ENCODE data around the gene P2RX3. TPM values are rescaled to one million over a fixed set of nuclear protein-coding genes. Genes with fewer than 3 reads are reported as not detected.

The P2RX3 gene
- total and polyA plus RNA-seq, 2 donors: 0.02 to 0.76 TPM

GRCh38 chr11:57413681-57414080 is 75.5 kb downstream of the P2RX3 start:
- no peak overlapping the region for H3K27ac ChIP-seq (ENCODE audit: low read depth in 1 of 2, low read length in 1 of 2)

GRCh38 chr11:57414612-57415212 is 76.6 kb downstream of the P2RX3 start:
- Histone ChIP-seq H3K9me3 (ENCODE audit: control insufficient read depth in 2 of 2, insufficient read depth in 1 of 2, low read length in 1 of 2) (no peaks in the 10 kb centered on the region), H3K36me3 (ENCODE audit: control insufficient read depth in 2 of 2, insufficient read depth in 2 of 2, low read length in 1 of 2) (peaks cover 60 to 64% of the 10 kb centered on the region in 2 donors), H3K27me3 (ENCODE audit: control insufficient read depth in 2 of 2, insufficient read depth in 1 of 2, low read length in 1 of 2) (no peaks in the 10 kb centered on the region), H3K27ac (ENCODE audit: low read depth in 1 of 2, low read length in 1 of 2) (no peak overlapping the region), H3K4me1 (ENCODE audit: control insufficient read depth in 2 of 2, insufficient read depth in 2 of 2, low read length in 2 of 2) (no peaks in the 10 kb centered on the region), H3K4me3 (ENCODE audit: low read length in 2 of 2) (no peak overlapping the region)
- no peak for DNase-seq (ENCODE audit: low read depth in 6 of 9, low spot score in 9 of 9)
- 98% methylated on average over 11 of the region's 11 CpGs for WGBS

More at GRCh38 chr11:57413681-57414080, 75.5 kb downstream of the P2RX3 start:
- no peak for DNase-seq (ENCODE audit: low read depth in 6 of 9, low spot score in 9 of 9)
- 98% methylated on average over 4 of the region's 4 CpGs for WGBS
- Histone ChIP-seq H3K4me1 (ENCODE audit: control insufficient read depth in 2 of 2, insufficient read depth in 2 of 2, low read length in 2 of 2) (no peaks in the 10 kb centered on the region), H3K4me3 (ENCODE audit: low read length in 2 of 2) (no peak overlapping the region), H3K9me3 (ENCODE audit: control insufficient read depth in 2 of 2, insufficient read depth in 1 of 2, low read length in 1 of 2) (no peaks in the 10 kb centered on the region), H3K36me3 (ENCODE audit: control insufficient read depth in 2 of 2, insufficient read depth in 2 of 2, low read length in 1 of 2) (peaks cover 65 to 74% of the 10 kb centered on the region in 2 donors), H3K27me3 (ENCODE audit: control insufficient read depth in 2 of 2, insufficient read depth in 1 of 2, low read length in 1 of 2) (no peaks in the 10 kb centered on the region)

- no peaks in the 10 kb centered on the region for H3K4me1 ChIP-seq (ENCODE audit: control insufficient read depth in 2 of 2, insufficient read depth in 2 of 2, low read length in 2 of 2)
- DNase-seq (ENCODE audit: low read depth in 6 of 9, low spot score in 9 of 9): no peak
- no peaks in the 10 kb centered on the region for H3K27me3 ChIP-seq (ENCODE audit: control insufficient read depth in 2 of 2, insufficient read depth in 1 of 2, low read length in 1 of 2)
- no peaks in the 10 kb centered on the region for H3K9me3 ChIP-seq (ENCODE audit: control insufficient read depth in 2 of 2, insufficient read depth in 1 of 2, low read length in 1 of 2)
- no peak overlapping the region for H3K27ac ChIP-seq (ENCODE audit: low read depth in 1 of 2, low read length in 1 of 2)
- no peak overlapping the region for H3K4me3 ChIP-seq (ENCODE audit: low read length in 2 of 2)
- peaks cover 62 to 68% of the 10 kb centered on the region in 2 donors for H3K36me3 ChIP-seq (ENCODE audit: control insufficient read depth in 2 of 2, insufficient read depth in 2 of 2, low read length in 1 of 2)
- WGBS: 97% methylated on average over 3 of the region's 3 CpGs
Measured at GRCh38 chr11:57416436-57416835, 78.3 kb downstream of the P2RX3 start.

GRCh38 chr11:57417056-57417455 is 78.9 kb downstream of the P2RX3 start:
- DNase-seq (ENCODE audit: low read depth in 6 of 9, low spot score in 9 of 9): no peak
- H3K4me3 ChIP-seq (ENCODE audit: low read length in 2 of 2): no peak overlapping the region
- H3K36me3 ChIP-seq (ENCODE audit: control insufficient read depth in 2 of 2, insufficient read depth in 2 of 2, low read length in 1 of 2): peaks cover 63 to 72% of the 10 kb centered on the region in 2 donors
- no peaks in the 10 kb centered on the region for H3K4me1 ChIP-seq (ENCODE audit: control insufficient read depth in 2 of 2, insufficient read depth in 2 of 2, low read length in 2 of 2)
- WGBS: 94% methylated on average over 4 of the region's 4 CpGs
- H3K27ac ChIP-seq (ENCODE audit: low read depth in 1 of 2, low read length in 1 of 2): no peak overlapping the region
- H3K9me3 ChIP-seq (ENCODE audit: control insufficient read depth in 2 of 2, insufficient read depth in 1 of 2, low read length in 1 of 2): no peaks in the 10 kb centered on the region
- H3K27me3 ChIP-seq (ENCODE audit: control insufficient read depth in 2 of 2, insufficient read depth in 1 of 2, low read length in 1 of 2): no peaks in the 10 kb centered on the region

GRCh38 chr11:57418131-57418530 is 80.0 kb downstream of the P2RX3 start:
- Histone ChIP-seq H3K9me3 (ENCODE audit: control insufficient read depth in 2 of 2, insufficient read depth in 1 of 2, low read length in 1 of 2) (no peaks in the 10 kb centered on the region), H3K4me1 (ENCODE audit: control insufficient read depth in 2 of 2, insufficient read depth in 2 of 2, low read length in 2 of 2) (no peaks in the 10 kb centered on the region), H3K27me3 (ENCODE audit: control insufficient read depth in 2 of 2, insufficient read depth in 1 of 2, low read length in 1 of 2) (no peaks in the 10 kb centered on the region), H3K27ac (ENCODE audit: low read depth in 1 of 2, low read length in 1 of 2) (no peak overlapping the region), H3K4me3 (ENCODE audit: low read length in 2 of 2) (no peak overlapping the region), H3K36me3 (ENCODE audit: control insufficient read depth in 2 of 2, insufficient read depth in 2 of 2, low read length in 1 of 2) (peaks cover 63 to 69% of the 10 kb centered on the region in 2 donors)
- no peak for DNase-seq (ENCODE audit: low read depth in 6 of 9, low spot score in 9 of 9)

- Histone ChIP-seq H3K4me3 (ENCODE audit: low read length in 2 of 2) (no peak overlapping the region), H3K9me3 (ENCODE audit: control insufficient read depth in 2 of 2, insufficient read depth in 1 of 2, low read length in 1 of 2) (no peaks in the 10 kb centered on the region), H3K36me3 (ENCODE audit: control insufficient read depth in 2 of 2, insufficient read depth in 2 of 2, low read length in 1 of 2) (peaks cover 60 to 66% of the 10 kb centered on the region in 2 donors), H3K4me1 (ENCODE audit: control insufficient read depth in 2 of 2, insufficient read depth in 2 of 2, low read length in 2 of 2) (peaks cover 4 to 5% of the 10 kb centered on the region in 2 donors), H3K27me3 (ENCODE audit: control insufficient read depth in 2 of 2, insufficient read depth in 1 of 2, low read length in 1 of 2) (no peaks in the 10 kb centered on the region), H3K27ac (ENCODE audit: low read depth in 1 of 2, low read length in 1 of 2) (no peak overlapping the region)
- WGBS: 95% methylated on average over 3 of the region's 3 CpGs
- no peak for DNase-seq (ENCODE audit: low read depth in 6 of 9, low spot score in 9 of 9)
Measured at GRCh38 chr11:57419146-57419545, 81.0 kb downstream of the P2RX3 start.

- Histone ChIP-seq H3K27me3 (ENCODE audit: control insufficient read depth in 2 of 2, insufficient read depth in 1 of 2, low read length in 1 of 2) (no peaks in the 10 kb centered on the region), H3K4me1 (ENCODE audit: control insufficient read depth in 2 of 2, insufficient read depth in 2 of 2, low read length in 2 of 2) (peaks cover 22 to 24% of the 10 kb centered on the region in 2 donors), H3K27ac (ENCODE audit: low read depth in 1 of 2, low read length in 1 of 2) (no peak overlapping the region), H3K36me3 (ENCODE audit: control insufficient read depth in 2 of 2, insufficient read depth in 2 of 2, low read length in 1 of 2) (peaks cover 48% of the 10 kb centered on the region in 2 donors), H3K9me3 (ENCODE audit: control insufficient read depth in 2 of 2, insufficient read depth in 1 of 2, low read length in 1 of 2) (no peaks in the 10 kb centered on the region), H3K4me3 (ENCODE audit: low read length in 2 of 2) (no peak overlapping the region)
- 98% methylated on average over 4 of the region's 4 CpGs for WGBS
- no peak for DNase-seq (ENCODE audit: low read depth in 6 of 9, low spot score in 9 of 9)
Measured at GRCh38 chr11:57421066-57421465, 82.9 kb downstream of the P2RX3 start.

- H3K36me3 ChIP-seq (ENCODE audit: control insufficient read depth in 2 of 2, insufficient read depth in 2 of 2, low read length in 1 of 2): peaks cover 40 to 41% of the 10 kb centered on the region in 2 donors
Measured at GRCh38 chr11:57421805-57422204, 83.7 kb downstream of the P2RX3 start.

More at GRCh38 chr11:57421805-57422204, 83.7 kb downstream of the P2RX3 start:
- Histone ChIP-seq H3K27ac (ENCODE audit: low read depth in 1 of 2, low read length in 1 of 2) (no peak overlapping the region), H3K4me1 (ENCODE audit: control insufficient read depth in 2 of 2, insufficient read depth in 2 of 2, low read length in 2 of 2) (peaks cover 28 to 31% of the 10 kb centered on the region in 2 donors), H3K9me3 (ENCODE audit: control insufficient read depth in 2 of 2, insufficient read depth in 1 of 2, low read length in 1 of 2) (no peaks in the 10 kb centered on the region), H3K27me3 (ENCODE audit: control insufficient read depth in 2 of 2, insufficient read depth in 1 of 2, low read length in 1 of 2) (no peaks in the 10 kb centered on the region), H3K4me3 (ENCODE audit: low read length in 2 of 2) (no peak overlapping the region)
- no peak for DNase-seq (ENCODE audit: low read depth in 6 of 9, low spot score in 9 of 9)
